OCI-LY1 (cell line): ENCODE data around the gene CATSPER1.

Experiments used
- CTCF ChIP-seq: fragments of 200-600 bp; sonication (generic), shearing (Covaris generic); IDR thresholded peaks from 2 replicates; pipeline ENCODE4 v1.5.1; 2017; ENCODE audit warnings: mild to moderate bottlenecking, antibody characterized with exemption, low read length, moderate library complexity, mixed read lengths
- EZH2 ChIP-seq: fragments of 200-600 bp; sonication (generic), shearing (Covaris generic); IDR thresholded peaks from 2 replicates; pipeline ENCODE4 v1.8.0; 2017; ENCODE audit warnings: borderline replicate concordance, mixed run types, mild to moderate bottlenecking, antibody characterized with exemption, low read length, moderate library complexity, mixed read lengths

GRCh38 chr11:66046901-66047300 lies 20.6 kb upstream of the CATSPER1 start:
- no peak for TF ChIP-seq CTCF
- TF ChIP-seq EZH2: no peak
